H9 (cell line): ENCODE measurements around the gene H6PD. TPM values are rescaled to one million over a fixed set of nuclear protein-coding genes. Genes with fewer than 3 reads are reported as not detected.

Experiments used
- DNase-seq: peaks from one replicate; pipeline ENCODE4 v3.0.0-alpha.2; 2017
- H2AFZ ChIP-seq: one replicate; pipeline ENCODE4 v1.6.1; 2013; ENCODE audit warnings: mild to moderate bottlenecking, low read length, control low read depth, moderate library complexity
- H2AK5ac ChIP-seq: 2 replicates; pipeline ENCODE4 v1.6.1; 2013; ENCODE audit warnings: low read length, control low read depth, mixed read lengths; ENCODE audit not compliant: insufficient read length
- H2BK120ac ChIP-seq: one replicate; pipeline ENCODE4 v1.6.1; 2013; ENCODE audit warnings: low read depth, mild to moderate bottlenecking, low read length, control low read depth, inconsistent platforms; ENCODE audit not compliant: poor library complexity, severe bottlenecking
- H2BK12ac ChIP-seq: 2 replicates; pipeline ENCODE4 v1.6.1; 2013; ENCODE audit warnings: low read length, control low read depth, mixed read lengths, low read depth; ENCODE audit not compliant: insufficient read length
- H2BK15ac ChIP-seq: 2 replicates; pipeline ENCODE4 v1.6.1; 2013; ENCODE audit warnings: low read depth, low read length, control low read depth
- H2BK20ac ChIP-seq: one replicate; pipeline ENCODE4 v1.6.1; 2013; ENCODE audit warnings: low read depth, mild to moderate bottlenecking, low read length, control low read depth, inconsistent platforms; ENCODE audit not compliant: poor library complexity, severe bottlenecking
- H2BK5ac ChIP-seq: 2 replicates; pipeline ENCODE4 v1.6.1; 2013; ENCODE audit warnings: low read length, control low read depth, mixed read lengths; ENCODE audit not compliant: insufficient read length
- H3K14ac ChIP-seq: 2 replicates; pipeline ENCODE4 v1.6.1; 2013; ENCODE audit warnings: low read length, control low read depth; ENCODE audit not compliant: insufficient read depth
- H3K18ac ChIP-seq: 2 replicates; pipeline ENCODE4 v1.6.1; 2013; ENCODE audit warnings: low read depth, mild to moderate bottlenecking, mixed read lengths, low read length, control low read depth; ENCODE audit not compliant: insufficient read length
- H3K23ac ChIP-seq: 2 replicates; pipeline ENCODE4 v1.6.1; 2013; ENCODE audit warnings: low read length, control low read depth, mixed read lengths, low read depth; ENCODE audit not compliant: insufficient read length
- H3K23me2 ChIP-seq: 2 replicates; pipeline ENCODE4 v1.6.1; 2013; ENCODE audit warnings: low read depth, mild to moderate bottlenecking, mixed read lengths, low read length, control low read depth; ENCODE audit not compliant: insufficient read length, poor library complexity, severe bottlenecking
- H3K27ac ChIP-seq: 2 replicates; pipeline ENCODE4 v1.5.1; 2013; ENCODE audit warnings: low read length, control low read depth, mixed read lengths, low read depth; ENCODE audit not compliant: insufficient read length
- H3K27me3 ChIP-seq: 2 replicates; pipeline ENCODE4 v1.6.1; 2013; ENCODE audit warnings: low read length, control low read depth, inconsistent platforms; ENCODE audit not compliant: insufficient read depth
- H3K4ac ChIP-seq: 2 replicates; pipeline ENCODE4 v1.6.1; 2013; ENCODE audit warnings: low read depth, mild to moderate bottlenecking, control low read depth, inconsistent platforms, low read length, moderate library complexity
- H3K4me1 ChIP-seq: 2 replicates; pipeline ENCODE4 v1.6.1; 2013; ENCODE audit warnings: low read length, control low read depth, inconsistent platforms; ENCODE audit not compliant: insufficient read depth
- H3K4me2 ChIP-seq: 2 replicates; pipeline ENCODE4 v1.6.1; 2013; ENCODE audit warnings: low read length, control low read depth, mixed read lengths; ENCODE audit not compliant: insufficient read length, insufficient read depth
- H3K56ac ChIP-seq: 2 replicates; pipeline ENCODE4 v1.6.1; 2013; ENCODE audit warnings: low read depth, mild to moderate bottlenecking, mixed read lengths, low read length, control low read depth; ENCODE audit not compliant: insufficient read length
- H3K79me1 ChIP-seq: 2 replicates; pipeline ENCODE4 v1.6.1; 2013; ENCODE audit warnings: low read depth, mild to moderate bottlenecking, moderate library complexity, low read length, control low read depth, inconsistent platforms; ENCODE audit not compliant: insufficient read depth, poor library complexity, severe bottlenecking
- H3K79me2 ChIP-seq: 2 replicates; pipeline ENCODE4 v1.6.1; 2013; ENCODE audit warnings: low read length, control low read depth, inconsistent platforms; ENCODE audit not compliant: insufficient read depth
- H3K9ac ChIP-seq: 2 replicates; pipeline ENCODE4 v1.6.1; 2013; ENCODE audit warnings: low read length, control low read depth, mixed read lengths; ENCODE audit not compliant: insufficient read length; ENCODE audit errors: extremely low read depth
- H3K9me3 ChIP-seq: one replicate; pipeline ENCODE4 v1.6.1; 2013; ENCODE audit warnings: low read depth, low read length, inconsistent platforms; ENCODE audit not compliant: control insufficient read depth
- H3T11ph ChIP-seq: one replicate; pipeline ENCODE4 v1.6.1; 2013; ENCODE audit warnings: mild to moderate bottlenecking, low read length, control low read depth, inconsistent platforms
- H4K20me1 ChIP-seq: one replicate; pipeline ENCODE4 v1.6.1; 2013; ENCODE audit not compliant: control insufficient read depth, insufficient read length, insufficient read depth
- H4K5ac ChIP-seq: 2 replicates; pipeline ENCODE4 v1.6.1; 2013; ENCODE audit warnings: low read depth, mild to moderate bottlenecking, mixed read lengths, low read length, control low read depth; ENCODE audit not compliant: insufficient read length
- H4K8ac ChIP-seq: replicated peaks from 2 replicates; pipeline ENCODE4 v1.6.1; 2013; ENCODE audit warnings: low read length, control low read depth, mixed read lengths, low read depth; ENCODE audit not compliant: insufficient read length
- H4K91ac ChIP-seq: 2 replicates; pipeline ENCODE4 v1.6.1; 2013; ENCODE audit warnings: low read depth, mild to moderate bottlenecking, moderate library complexity, mixed read lengths, low read length, control low read depth; ENCODE audit not compliant: insufficient read length
- H3K27ac Mint-ChIP-seq, 3 experiments: 2 replicates in 2 of 3; 3 replicates in 1 of 3; pipeline ENCODE4 v1.8.0; 2020 to 2021; ENCODE audit warnings: mixed read lengths in 3 of 3, mild to moderate bottlenecking in 1 of 3, moderate library complexity in 1 of 3
- H3K27me3 Mint-ChIP-seq: 2 replicates; pipeline ENCODE4 v1.8.0; 2021; ENCODE audit warnings: low read depth, mild to moderate bottlenecking, moderate library complexity, mixed read lengths
- H3K36me3 Mint-ChIP-seq, 3 experiments: 2 replicates in 2 of 3; 3 replicates in 1 of 3; pipeline ENCODE4 v1.8.0; 2020 to 2021; ENCODE audit warnings: low read depth in 3 of 3, mixed read lengths in 3 of 3; ENCODE audit not compliant: insufficient read depth in 1 of 3
- H3K4me1 Mint-ChIP-seq, 2 experiments: 2 replicates each; pipeline ENCODE4 v1.8.0; 2020; ENCODE audit warnings: mixed read lengths in 2 of 2
- H3K4me3 Mint-ChIP-seq, 2 experiments: 2 replicates in 1 of 2; 3 replicates in 1 of 2; pipeline ENCODE4 v1.8.0; 2020 to 2021; ENCODE audit warnings: mild to moderate bottlenecking in 2 of 2, mixed read lengths in 2 of 2, moderate library complexity in 1 of 2
- H3K9me3 Mint-ChIP-seq, 2 experiments: 2 replicates in 1 of 2; 3 replicates in 1 of 2; pipeline ENCODE4 v1.8.0; 2020; ENCODE audit warnings: mild to moderate bottlenecking in 2 of 2, mixed read lengths in 2 of 2, moderate library complexity in 1 of 2
- WGBS: extraction: QIAGEN DNeasy Blood & Tissue Kit; methylation state at CpG from one replicate; pipeline ENCODE4 v1.1.7; 2013; ENCODE audit warnings: missing lambda C conversion rate, low lambda C conversion rate, mixed read lengths; ENCODE audit not compliant: insufficient read length; ENCODE audit errors: extremely low coverage; 5-methylcytosine and 5-hydroxymethylcytosine counted together
- total RNA-seq: library from RNA; stranded (reverse); gene quantifications from 2 replicates; pipeline ENCODE4 v1.2.1, GENCODE V29; 2021
- TF ChIP-seq, protein P1 (sequence below): fragments of 200-600 bp; sonication (generic); conservative IDR thresholded peaks from 3 replicates; pipeline ENCODE4 v1.8.0; 2021; ENCODE audit warnings: antibody characterized with exemption, mild to moderate bottlenecking

H6PD gene
- total RNA-seq, 1 experiment from 2014 or later: 7.9 TPM

- no peak overlapping the region for H3K14ac ChIP-seq
- no peak overlapping the region for H3K23ac ChIP-seq
- no peak overlapping the region for H3T11ph ChIP-seq
- H3K36me3 Mint-ChIP-seq: peaks cover 0 to 4% (median 3%) of the 10 kb centered on the region in 3 experiments; a peak in 3 of 7 replicates
- H3K27me3 Mint-ChIP-seq: peaks cover 12% of the 10 kb centered on the region
- no peak overlapping the region for H3K4me3 Mint-ChIP-seq
- H4K5ac ChIP-seq: no peak overlapping the region
- peaks cover 7 to 8% of the 10 kb centered on the region in 2 experiments for H3K4me1 Mint-ChIP-seq
- peaks cover 3 to 11% of the 10 kb centered on the region in 2 experiments; a peak in 3 of 5 replicates for H3K9me3 Mint-ChIP-seq
- no CpG with 5 or more reads among the region's 5 CpGs for WGBS
- H3K4me1 ChIP-seq: no peaks in the 10 kb centered on the region
- H2BK12ac ChIP-seq: no peak overlapping the region
- H3K27ac Mint-ChIP-seq: no peak overlapping the region
- no peak overlapping the region for H4K8ac ChIP-seq
- no peaks in the 10 kb centered on the region for H3K79me2 ChIP-seq
- no peaks in the 10 kb centered on the region for H3K79me1 ChIP-seq
- H4K91ac ChIP-seq: no peak overlapping the region
- no peak overlapping the region for H2BK15ac ChIP-seq
- H3K23me2 ChIP-seq: no peaks in the 10 kb centered on the region
- TF ChIP-seq, protein P1, sequence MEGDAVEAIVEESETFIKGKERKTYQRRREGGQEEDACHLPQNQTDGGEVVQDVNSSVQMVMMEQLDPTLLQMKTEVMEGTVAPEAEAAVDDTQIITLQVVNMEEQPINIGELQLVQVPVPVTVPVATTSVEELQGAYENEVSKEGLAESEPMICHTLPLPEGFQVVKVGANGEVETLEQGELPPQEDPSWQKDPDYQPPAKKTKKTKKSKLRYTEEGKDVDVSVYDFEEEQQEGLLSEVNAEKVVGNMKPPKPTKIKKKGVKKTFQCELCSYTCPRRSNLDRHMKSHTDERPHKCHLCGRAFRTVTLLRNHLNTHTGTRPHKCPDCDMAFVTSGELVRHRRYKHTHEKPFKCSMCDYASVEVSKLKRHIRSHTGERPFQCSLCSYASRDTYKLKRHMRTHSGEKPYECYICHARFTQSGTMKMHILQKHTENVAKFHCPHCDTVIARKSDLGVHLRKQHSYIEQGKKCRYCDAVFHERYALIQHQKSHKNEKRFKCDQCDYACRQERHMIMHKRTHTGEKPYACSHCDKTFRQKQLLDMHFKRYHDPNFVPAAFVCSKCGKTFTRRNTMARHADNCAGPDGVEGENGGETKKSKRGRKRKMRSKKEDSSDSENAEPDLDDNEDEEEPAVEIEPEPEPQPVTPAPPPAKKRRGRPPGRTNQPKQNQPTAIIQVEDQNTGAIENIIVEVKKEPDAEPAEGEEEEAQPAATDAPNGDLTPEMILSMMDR: no peak
- no peak overlapping the region for H3K18ac ChIP-seq
- H3K56ac ChIP-seq: no peak overlapping the region
- H2BK120ac ChIP-seq: no peak overlapping the region
- H3K9me3 ChIP-seq: no peaks in the 10 kb centered on the region
- H3K27me3 ChIP-seq: no peaks in the 10 kb centered on the region
- DNase-seq: no peak
- H3K9ac ChIP-seq: no peak overlapping the region
- H3K4me2 ChIP-seq: no peak overlapping the region
- no peak overlapping the region for H2AK5ac ChIP-seq
- H4K20me1 ChIP-seq: no peaks in the 10 kb centered on the region
- no peak overlapping the region for H3K27ac ChIP-seq
- no peak overlapping the region for H2BK20ac ChIP-seq
- H2BK5ac ChIP-seq: no peak overlapping the region
- no peak overlapping the region for H2AFZ ChIP-seq
- no peak overlapping the region for H3K4ac ChIP-seq
Observed at GRCh38 chr1:9218917-9219316, 15.7 kb upstream of the H6PD start.
